PC-3 (cell line): Measurements from ENCODE around the gene CAMTA1.

Source experiments
- CTCF ChIP-seq: fragments of 300-600 bp; sonication (generic); conservative IDR thresholded peaks from 2 replicates; pipeline ENCODE4 v1.5.1; 2017; ENCODE audit warnings: antibody characterized with exemption, low read depth, mild to moderate bottlenecking, low read length
- EZH2 ChIP-seq: fragments of 300-600 bp; sonication (generic); IDR thresholded peaks from one replicate; pipeline ENCODE4 v1.6.1; 2017; ENCODE audit warnings: antibody characterized with exemption, mild to moderate bottlenecking, low read length; ENCODE audit not compliant: unreplicated experiment
- EZH2phosphoT487 ChIP-seq: fragments of 300-600 bp; sonication (generic); IDR thresholded peaks from 2 replicates; pipeline ENCODE4 v1.6.1; 2018; ENCODE audit warnings: mild to moderate bottlenecking, antibody characterized with exemption, low read length, borderline replicate concordance

- no peak for TF ChIP-seq CTCF
- TF ChIP-seq EZH2: no peak
- TF ChIP-seq EZH2phosphoT487: no peak
These were observed 37.6 kb upstream of the CAMTA1 start for GRCh38 chr1:6747674-6748073.
